Activated CD4-positive, alpha-beta T cell treated with anti-CD3 and anti-CD28 coated beads for 4 hours (primary cell): ENCODE measurements around the gene DCTN3.

Experiments
- DNase-seq, 2 donors: peaks; one replicate each; pipeline ENCODE4 v3.0.0-alpha.2; 2020

The DCTN3 gene

GRCh38 chr9:34573599-34574325, 46.5 kb downstream of the DCTN3 start:
- DNase-seq: no peak

- DNase-seq: no peak
Observed at GRCh38 chr9:34572628-34573027, 47.7 kb downstream of the DCTN3 start.

GRCh38 chr9:34572092-34572491, 48.2 kb downstream of the DCTN3 start:
- no peak for DNase-seq

GRCh38 chr9:34571481-34571810, 48.8 kb downstream of the DCTN3 start:
- no peak for DNase-seq

GRCh38 chr9:34570809-34571480, 49.4 kb downstream of the DCTN3 start:
- no peak for DNase-seq

- DNase-seq: no peak
Observed at GRCh38 chr9:34570376-34570775, 49.9 kb downstream of the DCTN3 start.

- DNase-seq: no peak
Observed at GRCh38 chr9:34568774-34569173, 51.5 kb downstream of the DCTN3 start.

- no peak for DNase-seq
Observed at GRCh38 chr9:34568133-34568532, 52.2 kb downstream of the DCTN3 start.

GRCh38 chr9:34566972-34567371, 53.3 kb downstream of the DCTN3 start:
- no peak for DNase-seq

GRCh38 chr9:34566322-34566721, 54.0 kb downstream of the DCTN3 start:
- DNase-seq: no peak

- DNase-seq: no peak
Observed at GRCh38 chr9:34565856-34566255, 54.4 kb downstream of the DCTN3 start.

- no peak for DNase-seq
Observed at GRCh38 chr9:34564617-34565016, 55.7 kb downstream of the DCTN3 start.
